HG03575 (cell line): Measurements from ENCODE around the gene GSTCD.
"Not testable (repeated sequence)": the region's sequence is repeated elsewhere in the genome, so short reads cannot be mapped to it uniquely, and the experiment has no call there.

Experiments used
- ATAC-seq: cut with Tn5 transposase; IDR thresholded peaks from one replicate; pipeline ENCODE4 v1.9.1; 2021; ENCODE audit not compliant: unreplicated experiment, insufficient number of reproducible peaks, low FRiP score; ENCODE audit errors: extremely low read depth

The GSTCD gene

GRCh38 chr4:105851196-105851595, 142.6 kb downstream of the GSTCD start:
- no peak for ATAC-seq

GRCh38 chr4:105852230-105852629, 143.6 kb downstream of the GSTCD start:
- not testable (repeated sequence) for ATAC-seq

GRCh38 chr4:105858466-105859040, 150.0 kb downstream of the GSTCD start:
- ATAC-seq = no peak

GRCh38 chr4:105859233-105859632, 150.6 kb downstream of the GSTCD start:
- no peak for ATAC-seq

- no peak for ATAC-seq
Measured at GRCh38 chr4:105870963-105871362, 162.4 kb downstream of the GSTCD start.

- ATAC-seq = no peak
Measured at GRCh38 chr4:105871997-105872396, 163.4 kb downstream of the GSTCD start.

- no peak for ATAC-seq
Measured at GRCh38 chr4:105875233-105875632, 166.6 kb downstream of the GSTCD start.

GRCh38 chr4:105878668-105879067, 170.1 kb downstream of the GSTCD start:
- no peak for ATAC-seq

- no peak for ATAC-seq
Measured at GRCh38 chr4:105887508-105887907, 178.9 kb downstream of the GSTCD start.

- no peak for ATAC-seq
Measured at GRCh38 chr4:105894660-105895582, 186.3 kb downstream of the GSTCD start, which contains the start of gene NPNT. TSS of gene NPNT (plus strand) at chr4:105895471. CDS start at chr4:105895653, 182 bp downstream.

GRCh38 chr4:105895583-105896460, 187.2 kb downstream of the GSTCD start:
- no peak for ATAC-seq

- no peak for ATAC-seq
Measured at GRCh38 chr4:105896461-105896942, 187.9 kb downstream of the GSTCD start.
